T-helper 22 cell (primary cell): ENCODE data around the gene EFCAB14.
"Not testable (repeated sequence)": the region's sequence is repeated elsewhere in the genome, so short reads cannot be mapped to it uniquely, and the experiment has no call there.

Experiments
- DNase-seq: peaks from one replicate; pipeline ENCODE4 v3.0.0-alpha.2; 2020; ENCODE audit warnings: low read depth

Gene EFCAB14

GRCh38 chr1:46723901-46724300 is 5.0 kb upstream of the EFCAB14 start:
- no peak for DNase-seq

GRCh38 chr1:46721686-46722205 is 2.8 kb upstream of the EFCAB14 start:
- no peak for DNase-seq

GRCh38 chr1:46721204-46721603 is 2.3 kb upstream of the EFCAB14 start:
- DNase-seq: no peak

- DNase-seq: not testable (repeated sequence)
Measured at GRCh38 chr1:46720319-46720718, 1.4 kb upstream of the EFCAB14 start.

- DNase-seq: no peak
Measured at GRCh38 chr1:46719689-46720088, 775 bp upstream of the EFCAB14 start.

GRCh38 chr1:46718340-46718726 is 581 bp downstream of the EFCAB14 start:
- DNase-seq: no peak

- no peak for DNase-seq
Measured at GRCh38 chr1:46717654-46718053, 1.3 kb downstream of the EFCAB14 start.

GRCh38 chr1:46714976-46715375 is 3.9 kb downstream of the EFCAB14 start:
- no peak for DNase-seq

- no peak for DNase-seq
Measured at GRCh38 chr1:46708121-46708520, 10.8 kb downstream of the EFCAB14 start.

GRCh38 chr1:46705408-46705807 is 13.5 kb downstream of the EFCAB14 start:
- DNase-seq: no peak

- DNase-seq: no peak
Measured at GRCh38 chr1:46703927-46704641, 14.8 kb downstream of the EFCAB14 start.

GRCh38 chr1:46699666-46700065 is 19.2 kb downstream of the EFCAB14 start:
- no peak for DNase-seq

- DNase-seq: no peak
Measured at GRCh38 chr1:46697053-46697452, 21.9 kb downstream of the EFCAB14 start.

- not testable (repeated sequence) for DNase-seq
Measured at GRCh38 chr1:46694676-46695075, 24.2 kb downstream of the EFCAB14 start.

GRCh38 chr1:46692811-46693770 is 25.8 kb downstream of the EFCAB14 start:
- no peak for DNase-seq

GRCh38 chr1:46691997-46692790 is 26.7 kb downstream of the EFCAB14 start:
- DNase-seq: no peak

- no peak for DNase-seq
Measured at GRCh38 chr1:46690931-46691421, 27.9 kb downstream of the EFCAB14 start.

- no peak for DNase-seq
Measured at GRCh38 chr1:46689897-46690296, 29.0 kb downstream of the EFCAB14 start.

- DNase-seq: no peak
Measured at GRCh38 chr1:46689356-46689755, 29.6 kb downstream of the EFCAB14 start.

- no peak for DNase-seq
Measured at GRCh38 chr1:46687921-46688509, 30.9 kb downstream of the EFCAB14 start.

GRCh38 chr1:46687093-46687659 is 31.7 kb downstream of the EFCAB14 start:
- DNase-seq: no peak
